NT2/D1 (cell line): ENCODE data around the gene SDSL.

Source experiments
- SUZ12 ChIP-seq: IDR thresholded peaks from 2 replicates; pipeline ENCODE4 v1.6.1; 2011; ENCODE audit not compliant: insufficient read length, insufficient read depth; ENCODE audit errors: extremely low read depth
- YY1 ChIP-seq: IDR thresholded peaks from 2 replicates; pipeline ENCODE4 v1.6.1; 2011; ENCODE audit not compliant: insufficient read length, insufficient read depth

- TF ChIP-seq YY1 (no peak), SUZ12 (no peak)
These were observed 12.6 kb upstream of the SDSL start for GRCh38 chr12:113409462-113410124.
